IMR-90 (cell line): ENCODE measurements around the gene DZIP1. TPM values are rescaled to one million over a fixed set of nuclear protein-coding genes. Genes with fewer than 3 reads are reported as not detected.

Experiments used
- ATAC-seq: fragments of 200-7000 bp; cut with Tn5 transposase; 2 replicates; pipeline ENCODE4 v1.9.1; 2020; ENCODE audit warnings: low read depth, mild to moderate bottlenecking, moderate library complexity
- BruUV-seq: library from RNA; stranded (reverse); fragments of 400-500 nt; replicated peaks from 2 replicates; lab custom pipeline; 2021; lab: Mats Ljungman, UMichigan
- CTCF ChIA-PET: fragments of 300-600 bp; formaldehyde crosslinking; extraction: SDS; loops from one replicate; lab custom pipeline; 2021; ENCODE audit warnings: antibody characterized with exemption; lab: Yijun Ruan, JAX
- POLR2A ChIA-PET: fragments of 300-600 bp; sonication (Branson Sonifier 250); formaldehyde crosslinking; loops from one replicate; lab custom pipeline; 2022; ENCODE audit warnings: antibody characterized with exemption; ENCODE audit not compliant: unreplicated experiment; lab: Charles Lee
- DNase-seq: peaks from one replicate; pipeline ENCODE4 v3.0.0; 2013
- H2AFZ ChIP-seq: replicated peaks from 2 replicates; pipeline ENCODE3; 2013; ENCODE audit warnings: low read length, mild to moderate bottlenecking; ENCODE audit not compliant: poor library complexity
- H2AK5ac ChIP-seq: 2 replicates; pipeline ENCODE4 v1.6.1; 2013; ENCODE audit warnings: low read depth, low read length, inconsistent platforms
- H2AK9ac ChIP-seq: replicated peaks from 2 replicates; pipeline ENCODE3; 2013; ENCODE audit warnings: mild to moderate bottlenecking, low read depth, low read length, moderate library complexity; ENCODE audit not compliant: poor library complexity
- H2BK120ac ChIP-seq: 2 replicates; pipeline ENCODE4 v1.6.1; 2013; ENCODE audit warnings: low read depth, low read length, inconsistent platforms
- H2BK15ac ChIP-seq: 3 replicates; pipeline ENCODE4 v1.6.1; 2013; ENCODE audit warnings: low read depth, low read length, inconsistent platforms
- H2BK20ac ChIP-seq: 2 replicates; pipeline ENCODE4 v1.6.1; 2013; ENCODE audit warnings: low read depth, mild to moderate bottlenecking, inconsistent platforms, low read length, moderate library complexity
- H2BK5ac ChIP-seq: 2 replicates; pipeline ENCODE4 v1.6.1; 2013; ENCODE audit warnings: mild to moderate bottlenecking, low read depth, low read length, inconsistent platforms; ENCODE audit not compliant: poor library complexity, severe bottlenecking
- H3K14ac ChIP-seq: replicated peaks from 2 replicates; pipeline ENCODE4 v1.6.1; 2013; ENCODE audit warnings: low read depth, low read length, inconsistent platforms
- H3K18ac ChIP-seq: 2 replicates; pipeline ENCODE4 v1.6.1; 2013; ENCODE audit warnings: low read depth, low read length, control low read depth
- H3K23ac ChIP-seq: 2 replicates; pipeline ENCODE4 v1.6.1; 2013; ENCODE audit warnings: low read depth, low read length, inconsistent platforms
- H3K27ac ChIP-seq: 2 replicates; pipeline ENCODE4 v1.5.1; 2013; ENCODE audit warnings: mild to moderate bottlenecking, control low read depth, low read length; ENCODE audit not compliant: insufficient read depth
- H3K27me3 ChIP-seq: 2 replicates; pipeline ENCODE4 v1.6.1; 2013; ENCODE audit warnings: low read length; ENCODE audit not compliant: control insufficient read depth, insufficient read depth
- H3K36me3 ChIP-seq: 2 replicates; pipeline ENCODE4 v1.6.1; 2013; ENCODE audit warnings: low read length, mixed read lengths; ENCODE audit not compliant: control insufficient read depth, insufficient read depth
- H3K4ac ChIP-seq: 2 replicates; pipeline ENCODE4 v1.6.1; 2013; ENCODE audit warnings: low read depth, low read length, inconsistent platforms
- H3K4me1 ChIP-seq: 2 replicates; pipeline ENCODE4 v1.6.1; 2013; ENCODE audit warnings: low read length, mixed read lengths; ENCODE audit not compliant: control insufficient read depth, insufficient read depth
- H3K4me2 ChIP-seq: 2 replicates; pipeline ENCODE4 v1.6.1; 2013; ENCODE audit warnings: low read depth, mild to moderate bottlenecking, control low read depth, low read length, moderate library complexity
- H3K4me3 ChIP-seq: 2 replicates; pipeline ENCODE4 v1.5.1; 2013; ENCODE audit warnings: low read depth, mild to moderate bottlenecking, control low read depth, low read length, moderate library complexity; ENCODE audit not compliant: insufficient read depth
- H3K56ac ChIP-seq: 2 replicates; pipeline ENCODE4 v1.6.1; 2013; ENCODE audit warnings: low read length, inconsistent platforms; ENCODE audit not compliant: insufficient read depth; ENCODE audit errors: extremely low read depth
- H3K79me1 ChIP-seq, 2 experiments: 2 replicates each; pipeline ENCODE4 v1.6.1; 2013; ENCODE audit warnings: low read length in 2 of 2, inconsistent platforms in 1 of 2, low read depth in 1 of 2
- H3K9ac ChIP-seq: 2 replicates; pipeline ENCODE4 v1.6.1; 2013; ENCODE audit warnings: low read depth, low read length, control low read depth
- H3K9me1 ChIP-seq: 2 replicates; pipeline ENCODE4 v1.6.1; 2013; ENCODE audit warnings: low read length, inconsistent platforms; ENCODE audit not compliant: insufficient read depth
- H3K9me3 ChIP-seq: 2 replicates; pipeline ENCODE4 v1.6.1; 2013; ENCODE audit warnings: low read length; ENCODE audit not compliant: control insufficient read depth, insufficient read depth
- H4K20me1 ChIP-seq: 2 replicates; pipeline ENCODE4 v1.6.1; 2013; ENCODE audit warnings: low read length, inconsistent platforms; ENCODE audit not compliant: insufficient read depth
- H4K5ac ChIP-seq: 2 replicates; pipeline ENCODE4 v1.6.1; 2013; ENCODE audit warnings: mild to moderate bottlenecking, low read depth, low read length, control low read depth
- H4K8ac ChIP-seq, 2 experiments: 2 replicates each; pipeline ENCODE4 v1.6.1; 2013; ENCODE audit warnings: low read depth in 2 of 2, low read length in 2 of 2, control low read depth in 1 of 2, inconsistent platforms in 1 of 2
- H4K91ac ChIP-seq: 2 replicates; pipeline ENCODE4 v1.6.1; 2013; ENCODE audit warnings: low read depth, low read length, inconsistent platforms; ENCODE audit not compliant: insufficient read depth
- BHLHE40 ChIP-seq: fragments of 150-350 bp; IDR thresholded peaks from 2 replicates; pipeline ENCODE4 v1.6.1; 2016; ENCODE audit warnings: mild to moderate bottlenecking, low read depth, low read length
- CHD1 ChIP-seq: IDR thresholded peaks from 2 replicates; pipeline ENCODE4 v1.6.1; 2012; ENCODE audit warnings: low read depth, low read length, improper control_type of control experiment
- FOS ChIP-seq: fragments of 150-350 bp; IDR thresholded peaks from 2 replicates; pipeline ENCODE4 v1.6.1; 2016; ENCODE audit warnings: low read depth, low read length
- MAZ ChIP-seq: IDR thresholded peaks from 2 replicates; pipeline ENCODE4 v1.6.1; 2012; ENCODE audit warnings: low read depth, mild to moderate bottlenecking, low read length, improper control_type of control experiment, moderate library complexity, borderline replicate concordance
- MXI1 ChIP-seq: IDR thresholded peaks from 2 replicates; pipeline ENCODE4 v1.6.1; 2012; ENCODE audit warnings: low read depth, mild to moderate bottlenecking, low read length, moderate library complexity, borderline replicate concordance
- POLR2A ChIP-seq: IDR thresholded peaks from 2 replicates; pipeline ENCODE4 v1.6.1; 2012; ENCODE audit warnings: mild to moderate bottlenecking, low read depth, low read length
- RFX5 ChIP-seq: IDR thresholded peaks from 2 replicates; pipeline ENCODE4 v1.8.0; 2012; ENCODE audit warnings: low read depth, mild to moderate bottlenecking, low read length, moderate library complexity
- SMC3 ChIP-seq: fragments of 150-350 bp; IDR thresholded peaks from 2 replicates; pipeline ENCODE4 v1.6.1; 2016; ENCODE audit warnings: low read depth, mild to moderate bottlenecking, antibody characterized with exemption, low read length, moderate library complexity
- USF2 ChIP-seq: fragments of 150-350 bp; IDR thresholded peaks from 2 replicates; pipeline ENCODE4 v1.6.1; 2017; ENCODE audit warnings: mild to moderate bottlenecking, antibody characterized with exemption, low read length, low read depth
- WGBS, 2 experiments: methylation state at CpG; one replicate each; pipeline versions ENCODE4 v1.1.5 to v1.1.7; 2013; ENCODE audit warnings: missing lambda C conversion rate in 2 of 2; ENCODE audit not compliant: insufficient read length in 1 of 2; ENCODE audit errors: extremely low coverage in 2 of 2; 5-methylcytosine and 5-hydroxymethylcytosine counted together
- dilution Hi-C: fragments of 300-500 bp; cut with HindIII; formaldehyde crosslinking; loops from one replicate; pipeline ENCODE4 v1.14.3; 2018; ENCODE audit warnings: low sequenced_read_pairs; ENCODE audit not compliant: unreplicated experiment
- in situ Hi-C: fragments of 300-500 bp; cut with MboI; formaldehyde crosslinking; loops from 3 replicates; pipeline ENCODE4 v1.14.3; 2019; ENCODE audit warnings: low sequenced_read_pairs, inconsistent platforms, mixed read lengths
- intact Hi-C: fragments of 100-400 bp; cut with micrococcal nuclease; formaldehyde crosslinking; loops from 2 replicates; pipeline ENCODE4 v1.10.0; 2022
- polyA plus RNA-seq, 3 experiments: library from polyadenylated mRNA; depleted of rRNA; stranded (reverse); fragments of >200 nt; gene quantifications; 2 replicates each; pipeline ENCODE4 v1.2.3, GENCODE V29; 2012; ENCODE audit warnings: low replicate concordance in 1 of 3
- total RNA-seq: library from RNA; depleted of rRNA; stranded (reverse); fragments of >200 nt; gene quantifications from 2 replicates; pipeline ENCODE4 v1.2.3, GENCODE V29; 2012

The DZIP1 gene
- total and polyA plus RNA-seq, 2 of the 4 experiments (the other 2 are of a cell fraction): 12.2 to 15.9 TPM

- Histone ChIP-seq H3K27me3 (no peaks in the 10 kb centered on the region), H3K4me3 (peak overlapping the region; percentile 85), H4K5ac (no peak overlapping the region; the same call in 1 of the 2 replicates), H4K91ac (no peak overlapping the region; the same call in 1 of the 2 replicates), H2BK15ac (no peak overlapping the region), H3K27ac (peak overlapping the region; percentile 75), H2AK9ac (peak overlapping the region; percentile 62), H4K8ac (peak overlapping the region; percentile 4 to 29; a peak in 2 of 4 replicates), H2BK20ac (no peak overlapping the region), H3K36me3 (no peaks in the 10 kb centered on the region), H2AFZ (peak overlapping the region; percentile 99), H3K18ac (peak overlapping the region; percentile 12; the same call in 1 of the 2 replicates), H2BK120ac (no peak overlapping the region), H3K9me1 (no peaks in the 10 kb centered on the region), H2BK5ac (peak overlapping the region; percentile 56), H2AK5ac (no peak overlapping the region), H3K9ac (peak overlapping the region; percentile 82), H3K4ac (peak overlapping the region; percentile 64), H3K79me1 (peaks cover 2 to 37% of the 10 kb centered on the region in 2 experiments; a peak in 2 of 4 replicates), H3K9me3 (no peaks in the 10 kb centered on the region), H3K56ac (peak overlapping the region; percentile 53; the same call in 1 of the 2 replicates), H3K4me1 (peaks cover 2% of the 10 kb centered on the region; the same call in 1 of the 2 replicates), H3K23ac (peak overlapping the region; percentile 87), H4K20me1 (peaks cover 19% of the 10 kb centered on the region; the same call in 1 of the 2 replicates), H3K4me2 (peak overlapping the region; percentile 93), H3K14ac (peak overlapping the region; percentile 75)
- no peak for ATAC-seq
- BruUV-seq: no TSS peak
- ChIA-PET POLR2A (no interaction called here), CTCF (interaction anchor here (0.7 kb wide), 1 partner anchor 296 kb away, joined by 4 read pairs; no protein-coding TSS in a partner anchor)
- in situ Hi-C loops (no loop called here), intact Hi-C loops (loop anchor here (2.0 to 10.0 kb wide), 2 partner anchors 35 to 97 kb away; no protein-coding TSS in a partner anchor), dilution Hi-C loops (no loop called here)
- DNase-seq: peak; percentile 23
- TF ChIP-seq SMC3 (no peak), USF2 (no peak), RFX5 (no peak), FOS (no peak), POLR2A (no peak), BHLHE40 (no peak), CHD1 (no peak), MXI1 (no peak), MAZ (no peak)
- 0% methylated on average over 1 of the region's 30 CpGs; no CpG with 5 or more reads in 1 of the 2 experiments for WGBS, 2 experiments
Observed at GRCh38 chr13:95677564-95678266, 33.2 kb upstream of the DZIP1 start.
